BJ (cell line): ENCODE results near the gene PITPNM3. TPM values are rescaled to one million over a fixed set of nuclear protein-coding genes. Genes with fewer than 3 reads are reported as not detected.

Experiments used
- CTCF ChIA-PET: fragments of 350-600 bp; formaldehyde crosslinking; extraction: SDS; loops from one replicate; lab custom pipeline; 2021; ENCODE audit warnings: antibody characterized with exemption, inconsistent platforms; lab: Yijun Ruan, JAX
- POLR2A ChIA-PET: fragments of 300-600 bp; sonication (Branson Sonifier 250); formaldehyde crosslinking; extraction: SDS; loops from one replicate; lab custom pipeline; 2021; ENCODE audit warnings: antibody characterized with exemption; lab: Charles Lee
- DNase-seq: peaks from one replicate; pipeline ENCODE4 v3.0.0-alpha.2; 2011; ENCODE audit warnings: low read depth
- H3K27me3 ChIP-seq: 2 replicates; pipeline ENCODE4 v1.6.0; 2011; ENCODE audit warnings: low read length; ENCODE audit not compliant: control insufficient read depth, insufficient read depth
- H3K36me3 ChIP-seq: 2 replicates; pipeline ENCODE4 v1.5.1; 2011; ENCODE audit warnings: low read length; ENCODE audit not compliant: control insufficient read depth, insufficient read depth
- H3K4me3 ChIP-seq: 2 replicates; pipeline ENCODE4 v1.5.1; 2011; ENCODE audit warnings: low read depth, mild to moderate bottlenecking, control low read depth, low read length
- polyA plus RNA-seq: library from polyadenylated mRNA; depleted of rRNA; stranded (reverse); fragments of >200 nt; gene quantifications from 2 replicates; pipeline ENCODE4 v1.2.3, GENCODE V29; 2011
- TF ChIP-seq, protein P1 (sequence below): IDR thresholded peaks from 2 replicates; pipeline ENCODE4 v1.5.1; 2011; ENCODE audit warnings: low read depth, mild to moderate bottlenecking, control low read depth, inconsistent platforms, low read length, moderate library complexity; ENCODE audit not compliant: insufficient read depth

The PITPNM3 gene
- polyA plus RNA-seq, 1 experiment: 0.64 TPM

DNA sequence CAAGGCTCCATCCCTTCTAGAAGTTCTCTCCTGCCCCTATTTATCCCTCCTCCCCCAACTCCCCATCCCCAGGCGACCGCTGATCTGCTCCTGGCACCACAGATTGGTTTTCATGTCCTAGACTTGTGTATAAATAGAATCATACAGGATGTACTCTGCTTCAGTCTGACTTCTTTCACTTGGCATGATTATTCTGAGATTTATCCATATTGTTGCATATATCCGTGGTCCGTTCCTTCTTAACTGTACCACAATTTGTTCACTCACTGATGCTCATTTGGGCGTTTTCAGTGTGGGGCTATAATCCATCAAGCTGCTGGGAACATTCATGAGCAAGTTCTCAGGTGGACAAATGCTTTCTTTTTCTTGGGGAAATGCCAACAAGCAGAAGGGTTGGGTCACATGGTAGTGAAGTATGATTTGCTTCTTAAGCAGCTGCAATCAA, 23.9 kb downstream of the PITPNM3 start:
- Histone ChIP-seq H3K36me3 (no peaks in the 10 kb centered on the region), H3K27me3 (peaks cover 2% of the 10 kb centered on the region; the same call in 1 of the 2 replicates), H3K4me3 (no peak overlapping the region)
- DNase-seq: no peak
- CTCF ChIA-PET: interaction anchor here (1.1 to 1.6 kb wide), 2 partner anchors 10 to 60 kb away, joined by 4 to 5 read pairs; no protein-coding TSS in a partner anchor
- POLR2A ChIA-PET: no interaction called here
- TF ChIP-seq, protein P1, sequence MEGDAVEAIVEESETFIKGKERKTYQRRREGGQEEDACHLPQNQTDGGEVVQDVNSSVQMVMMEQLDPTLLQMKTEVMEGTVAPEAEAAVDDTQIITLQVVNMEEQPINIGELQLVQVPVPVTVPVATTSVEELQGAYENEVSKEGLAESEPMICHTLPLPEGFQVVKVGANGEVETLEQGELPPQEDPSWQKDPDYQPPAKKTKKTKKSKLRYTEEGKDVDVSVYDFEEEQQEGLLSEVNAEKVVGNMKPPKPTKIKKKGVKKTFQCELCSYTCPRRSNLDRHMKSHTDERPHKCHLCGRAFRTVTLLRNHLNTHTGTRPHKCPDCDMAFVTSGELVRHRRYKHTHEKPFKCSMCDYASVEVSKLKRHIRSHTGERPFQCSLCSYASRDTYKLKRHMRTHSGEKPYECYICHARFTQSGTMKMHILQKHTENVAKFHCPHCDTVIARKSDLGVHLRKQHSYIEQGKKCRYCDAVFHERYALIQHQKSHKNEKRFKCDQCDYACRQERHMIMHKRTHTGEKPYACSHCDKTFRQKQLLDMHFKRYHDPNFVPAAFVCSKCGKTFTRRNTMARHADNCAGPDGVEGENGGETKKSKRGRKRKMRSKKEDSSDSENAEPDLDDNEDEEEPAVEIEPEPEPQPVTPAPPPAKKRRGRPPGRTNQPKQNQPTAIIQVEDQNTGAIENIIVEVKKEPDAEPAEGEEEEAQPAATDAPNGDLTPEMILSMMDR: no peak

DNA sequence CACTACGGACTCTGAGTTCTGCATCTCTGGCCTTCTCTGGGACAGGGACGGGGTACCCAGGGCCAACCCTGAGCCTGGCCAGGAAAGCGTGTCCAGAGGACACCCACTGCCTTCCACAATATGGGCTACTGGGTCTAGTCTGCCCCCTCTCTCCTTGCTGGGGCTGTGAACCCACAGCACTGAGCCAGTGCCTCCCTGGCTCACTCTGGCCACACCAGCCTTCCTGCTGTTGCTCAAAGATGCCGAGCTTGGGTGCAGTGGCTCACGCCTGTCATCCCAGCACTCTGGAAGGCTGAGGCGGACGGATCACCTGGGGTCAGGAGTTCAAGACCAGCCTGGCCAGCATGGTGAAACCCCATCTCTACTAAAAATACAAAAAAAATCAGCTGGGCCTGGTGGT, 24.8 kb downstream of the PITPNM3 start:
- no peak for DNase-seq
- CTCF ChIA-PET: interaction anchor here (1.1 kb wide), 1 partner anchor 59 kb away, joined by 4 read pairs; no protein-coding TSS in a partner anchor
- POLR2A ChIA-PET: no interaction called here
- Histone ChIP-seq H3K27me3 (peaks cover 2% of the 10 kb centered on the region; the same call in 1 of the 2 replicates), H3K4me3 (no peak overlapping the region), H3K36me3 (no peaks in the 10 kb centered on the region)
- TF ChIP-seq, protein P1: no peak

- DNase-seq: no peak
- Histone ChIP-seq H3K27me3 (peaks cover 2% of the 10 kb centered on the region; the same call in 1 of the 2 replicates), H3K36me3 (no peaks in the 10 kb centered on the region), H3K4me3 (no peak overlapping the region)
- CTCF ChIA-PET: interaction anchor here (1.0 kb wide), 1 partner anchor 28 kb away, joined by 3 read pairs; no protein-coding TSS in a partner anchor
- POLR2A ChIA-PET: no interaction called here
- TF ChIP-seq, protein P1: no peak
Measured at GRCh38 chr17:6530324-6530920, 25.9 kb downstream of the PITPNM3 start.

- POLR2A ChIA-PET: no interaction called here
- DNase-seq: no peak
- H3K27me3 ChIP-seq: peaks cover 2% of the 10 kb centered on the region; the same call in 1 of the 2 replicates
- no peaks in the 10 kb centered on the region for H3K36me3 ChIP-seq
- CTCF ChIA-PET: no interaction called here
- H3K4me3 ChIP-seq: no peak overlapping the region
- TF ChIP-seq, protein P1: no peak
Measured at GRCh38 chr17:6528557-6528956, 27.8 kb downstream of the PITPNM3 start.

DNA sequence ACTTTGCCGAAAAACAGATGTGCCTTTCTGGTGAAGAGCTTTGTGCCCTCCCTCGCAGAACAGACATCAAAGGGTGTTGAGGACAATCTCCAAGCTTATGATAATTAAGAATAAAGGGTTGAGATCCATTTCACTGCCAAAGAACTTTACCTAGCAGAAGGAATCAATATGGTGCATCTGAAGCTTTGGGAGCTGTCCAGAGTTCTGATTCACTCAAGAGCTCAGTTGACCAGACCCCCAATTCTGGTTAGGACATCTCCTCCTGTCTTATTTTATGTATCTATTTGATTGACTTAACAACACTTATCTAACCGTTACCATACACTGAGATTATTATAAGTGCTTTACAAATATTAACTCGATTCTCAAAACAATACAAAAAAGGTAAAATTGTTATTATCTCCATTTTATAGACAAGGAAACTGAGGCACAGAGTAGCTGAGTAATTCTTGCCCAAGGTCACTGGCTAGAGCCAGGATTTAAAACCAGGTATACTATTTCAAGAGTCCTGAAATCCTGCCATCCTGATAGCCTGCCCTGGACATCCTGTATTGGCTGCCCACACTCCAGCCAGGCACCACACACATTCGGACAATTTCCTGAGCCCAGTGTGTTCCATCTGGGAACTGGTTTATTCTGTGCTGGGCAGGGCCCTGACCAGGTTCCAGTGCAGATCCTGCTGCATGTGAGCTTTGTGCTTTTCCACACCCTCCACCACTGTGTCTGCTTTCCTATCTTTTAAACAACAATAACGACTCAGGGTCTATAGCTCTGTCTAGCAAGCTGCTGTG, 29.8 kb downstream of the PITPNM3 start:
- CTCF ChIA-PET: interaction anchor here (1.3 to 1.4 kb wide), 2 partner anchors 18 to 22 kb away, joined by 3 to 4 read pairs; no protein-coding TSS in a partner anchor
- no peaks in the 10 kb centered on the region for H3K36me3 ChIP-seq
- POLR2A ChIA-PET: no interaction called here
- no peak for DNase-seq
- peaks cover 2% of the 10 kb centered on the region; the same call in 1 of the 2 replicates for H3K27me3 ChIP-seq
- H3K4me3 ChIP-seq: no peak overlapping the region
- TF ChIP-seq, protein P1: no peak
